ENCODE data around the gene ARMC2.
A peak's percentile ranks its signal among the peaks of the same experiment; 100 is the strongest.
"Not testable (repeated sequence)": the region's sequence is repeated elsewhere in the genome, so short reads cannot be mapped to it uniquely, and the experiment has no call there.

Gene ARMC2

GRCh38 chr6:108811490-108811889 lies 36.7 kb upstream of the ARMC2 start:
- Mint-ChIP-seq H3K27ac (no peak overlapping the region), H3K4me1 (no peaks in the 10 kb centered on the region), H3K9me3 (peaks cover 5% of the 10 kb centered on the region), H3K4me3 (no peak overlapping the region), H3K27me3 (no peaks in the 10 kb centered on the region), H3K36me3 (peaks cover 1% of the 10 kb centered on the region)

- H3K4me1 Mint-ChIP-seq, H3K27me3 Mint-ChIP-seq, H3K4me3 Mint-ChIP-seq, H3K36me3 Mint-ChIP-seq, H3K27ac Mint-ChIP-seq: not testable (repeated sequence)
- peaks cover 10% of the 10 kb centered on the region for H3K9me3 Mint-ChIP-seq
Observed at GRCh38 chr6:108813218-108813617, 35.0 kb upstream of the ARMC2 start.

GRCh38 chr6:108817276-108817675 lies 30.9 kb upstream of the ARMC2 start:
- H3K36me3 Mint-ChIP-seq, H3K4me1 Mint-ChIP-seq, H3K27me3 Mint-ChIP-seq, H3K27ac Mint-ChIP-seq, H3K4me3 Mint-ChIP-seq: not testable (repeated sequence)
- H3K9me3 Mint-ChIP-seq = peaks cover 10% of the 10 kb centered on the region

- Mint-ChIP-seq H3K27ac (no peak overlapping the region), H3K27me3 (no peaks in the 10 kb centered on the region), H3K4me1 (no peaks in the 10 kb centered on the region), H3K4me3 (no peak overlapping the region), H3K36me3 (peaks cover 11% of the 10 kb centered on the region), H3K9me3 (peaks cover 15% of the 10 kb centered on the region)
Observed at GRCh38 chr6:108820006-108820405, 28.2 kb upstream of the ARMC2 start.

- Mint-ChIP-seq H3K27me3 (no peaks in the 10 kb centered on the region), H3K4me1 (no peaks in the 10 kb centered on the region), H3K27ac (no peak overlapping the region), H3K4me3 (no peak overlapping the region), H3K36me3 (peaks cover 8% of the 10 kb centered on the region), H3K9me3 (peaks cover 9% of the 10 kb centered on the region)
Observed at GRCh38 chr6:108822401-108822800, 25.8 kb upstream of the ARMC2 start.

GRCh38 chr6:108825326-108825725 lies 22.9 kb upstream of the ARMC2 start:
- peaks cover 9% of the 10 kb centered on the region for H3K9me3 Mint-ChIP-seq
- no peak overlapping the region for H3K4me3 Mint-ChIP-seq
- H3K27ac Mint-ChIP-seq = no peak overlapping the region
- no peaks in the 10 kb centered on the region for H3K4me1 Mint-ChIP-seq
- peaks cover 6% of the 10 kb centered on the region for H3K36me3 Mint-ChIP-seq
- H3K27me3 Mint-ChIP-seq = no peaks in the 10 kb centered on the region

- Mint-ChIP-seq H3K9me3 (peaks cover 4% of the 10 kb centered on the region), H3K27ac (no peak overlapping the region), H3K4me1 (peaks cover 5% of the 10 kb centered on the region), H3K27me3 (no peaks in the 10 kb centered on the region), H3K36me3 (peaks cover 3% of the 10 kb centered on the region), H3K4me3 (no peak overlapping the region)
Observed at GRCh38 chr6:108831104-108831503, 17.1 kb upstream of the ARMC2 start.

- Mint-ChIP-seq H3K4me3 (no peak overlapping the region), H3K4me1 (peaks cover 18% of the 10 kb centered on the region), H3K27me3 (no peaks in the 10 kb centered on the region), H3K36me3 (no peaks in the 10 kb centered on the region), H3K9me3 (no peaks in the 10 kb centered on the region), H3K27ac (no peak overlapping the region)
Observed at GRCh38 chr6:108832738-108833137, 15.5 kb upstream of the ARMC2 start.

- Mint-ChIP-seq H3K4me3 (no peak overlapping the region), H3K36me3 (no peaks in the 10 kb centered on the region), H3K9me3 (no peaks in the 10 kb centered on the region), H3K27me3 (peaks cover 2% of the 10 kb centered on the region), H3K27ac (no peak overlapping the region), H3K4me1 (peaks cover 28% of the 10 kb centered on the region)
Observed at GRCh38 chr6:108835218-108835850, 12.9 kb upstream of the ARMC2 start.

GRCh38 chr6:108836061-108836460 lies 12.2 kb upstream of the ARMC2 start:
- H3K27me3 Mint-ChIP-seq = peaks cover 2% of the 10 kb centered on the region
- no peak overlapping the region for H3K4me3 Mint-ChIP-seq
- H3K27ac Mint-ChIP-seq = no peak overlapping the region
- no peaks in the 10 kb centered on the region for H3K36me3 Mint-ChIP-seq
- H3K9me3 Mint-ChIP-seq = no peaks in the 10 kb centered on the region
- peaks cover 28% of the 10 kb centered on the region for H3K4me1 Mint-ChIP-seq

GRCh38 chr6:108837236-108837971 lies 10.8 kb upstream of the ARMC2 start:
- peaks cover 28% of the 10 kb centered on the region for H3K4me1 Mint-ChIP-seq
- no peak overlapping the region for H3K4me3 Mint-ChIP-seq

GRCh38 chr6:108838101-108838717 lies 10.0 kb upstream of the ARMC2 start:
- Mint-ChIP-seq H3K4me3 (no peak overlapping the region), H3K36me3 (no peaks in the 10 kb centered on the region), H3K27me3 (peaks cover 2% of the 10 kb centered on the region), H3K27ac (peak overlapping the region; percentile 36), H3K9me3 (no peaks in the 10 kb centered on the region), H3K4me1 (peaks cover 28% of the 10 kb centered on the region)

More at GRCh38 chr6:108837236-108837971, 10.8 kb upstream of the ARMC2 start:
- Mint-ChIP-seq H3K36me3 (no peaks in the 10 kb centered on the region), H3K9me3 (no peaks in the 10 kb centered on the region), H3K27ac (no peak overlapping the region), H3K27me3 (peaks cover 2% of the 10 kb centered on the region)

GRCh38 chr6:108839083-108839642 lies 9.1 kb upstream of the ARMC2 start:
- Mint-ChIP-seq H3K4me3 (no peak overlapping the region), H3K27me3 (peaks cover 2% of the 10 kb centered on the region), H3K4me1 (peaks cover 28% of the 10 kb centered on the region), H3K27ac (peak overlapping the region; percentile 23), H3K36me3 (no peaks in the 10 kb centered on the region), H3K9me3 (no peaks in the 10 kb centered on the region)

GRCh38 chr6:108840919-108841318 lies 7.3 kb upstream of the ARMC2 start:
- peaks cover 23% of the 10 kb centered on the region for H3K4me1 Mint-ChIP-seq
- H3K36me3 Mint-ChIP-seq = no peaks in the 10 kb centered on the region
- H3K27ac Mint-ChIP-seq = no peak overlapping the region
- no peak overlapping the region for H3K4me3 Mint-ChIP-seq
- H3K9me3 Mint-ChIP-seq = no peaks in the 10 kb centered on the region
- peaks cover 2% of the 10 kb centered on the region for H3K27me3 Mint-ChIP-seq

GRCh38 chr6:108841377-108841855 lies 6.8 kb upstream of the ARMC2 start:
- no peaks in the 10 kb centered on the region for H3K9me3 Mint-ChIP-seq

GRCh38 chr6:108844135-108844534 lies 4.1 kb upstream of the ARMC2 start:
- H3K9me3 Mint-ChIP-seq = no peaks in the 10 kb centered on the region
- H3K4me1 Mint-ChIP-seq = peaks cover 13% of the 10 kb centered on the region
- H3K4me3 Mint-ChIP-seq = no peak overlapping the region
- no peak overlapping the region for H3K27ac Mint-ChIP-seq
- no peaks in the 10 kb centered on the region for H3K27me3 Mint-ChIP-seq
- H3K36me3 Mint-ChIP-seq = no peaks in the 10 kb centered on the region

More at GRCh38 chr6:108841377-108841855, 6.8 kb upstream of the ARMC2 start:
- peaks cover 2% of the 10 kb centered on the region for H3K27me3 Mint-ChIP-seq
- H3K36me3 Mint-ChIP-seq = no peaks in the 10 kb centered on the region
- H3K27ac Mint-ChIP-seq = no peak overlapping the region
- no peak overlapping the region for H3K4me3 Mint-ChIP-seq
- peaks cover 23% of the 10 kb centered on the region for H3K4me1 Mint-ChIP-seq

All from activated naive CD4-positive, alpha-beta T cell treated with anti-CD3 and anti-CD28 coated beads, Interleukin-2, amount 50 U/mL, for 24 hours (primary cell).